ENCODE data around the gene RBBP8. TPM values are rescaled to one million over a fixed set of nuclear protein-coding genes. Genes with fewer than 3 reads are reported as not detected.
"Not testable (repeated sequence)": the region's sequence is repeated elsewhere in the genome, so short reads cannot be mapped to it uniquely, and the experiment has no call there.

RBBP8 gene
- total and polyA plus RNA-seq, 10 of the 15 experiments (the other 5 are each of a cell fraction or from before 2014, with no cell fraction given): 46.2 to 82.3 (median 68.7) TPM

GRCh38 chr18:22902093-22902492, 31.0 kb upstream of the RBBP8 start:
- no peaks in the 10 kb centered on the region for H3K36me3 ChIP-seq (ENCODE audit: control insufficient read depth in 2 of 2, insufficient read depth in 2 of 2, low read length in 1 of 2)
- CTCF ChIA-PET: interaction anchor here (0.7 kb wide), 1 partner anchor 223 kb away, joined by 3 read pairs; no protein-coding TSS in a partner anchor
- POLR2A ChIA-PET: no interaction called here
- H2AFZ ChIP-seq (ENCODE audit: control insufficient read depth, low read depth, low read length): no peak overlapping the region
- H3K4me3 ChIP-seq: no peak overlapping the region
- in situ Hi-C loops (cut with MboI): no loop called here
- TF ChIP-seq MTA2 (IDR thresholded peaks at IDR 0.05; ENCODE audit: low read depth) (no peak), WRNIP1 (IDR thresholded peaks at IDR 0.05; ENCODE audit: borderline replicate concordance, low read depth, low read length) (no peak), ZBTB33 (IDR thresholded peaks at IDR 0.05) (no peak), BCL3 (IDR thresholded peaks at IDR 0.05; ENCODE audit: borderline replicate concordance, insufficient read depth, low read depth, low read length, poor library complexity, severe bottlenecking) (no peak), CHD4 (IDR thresholded peaks at IDR 0.05) (no peak), SIX5 (IDR thresholded peaks at IDR 0.05; ENCODE audit: low read depth, low read length, severe bottlenecking) (no peak), TARDBP (IDR thresholded peaks at IDR 0.05; ENCODE audit: borderline replicate concordance) (no peak), RELA (IDR thresholded peaks at IDR 0.05; ENCODE audit: borderline replicate concordance, partially characterized antibody) (no peak), NR2C2 (IDR thresholded peaks at IDR 0.05; ENCODE audit: borderline replicate concordance, control insufficient read depth, insufficient read length, low read depth) (no peak), PBX3 (IDR thresholded peaks at IDR 0.05; ENCODE audit: insufficient replicate concordance, low read depth, low read length) (no peak), NR2C1 (IDR thresholded peaks at IDR 0.05) (no peak)
- SMC1A ChIA-PET (ENCODE audit: uncharacterized antibody, unreplicated experiment): interaction anchor here (0.6 kb wide), 1 partner anchor 104 kb away, joined by 3 read pairs; no protein-coding TSS in a partner anchor
- no peaks in the 10 kb centered on the region for H3K27me3 ChIP-seq (replicated peaks in 1 of 2; ENCODE audit: control insufficient read depth in 2 of 2, insufficient read depth in 2 of 2, low read length in 1 of 2)
- DNase-seq (ENCODE audit: low read depth, low spot score) (no peak), ATAC-seq (no peak), FAIRE-seq (no peak)
- BruUV-seq (replicated peaks): no TSS peak
- no peak overlapping the region for H3K27ac ChIP-seq (ENCODE audit: control insufficient read depth, insufficient read depth)
- H3K79me2 ChIP-seq (ENCODE audit: control insufficient read depth, insufficient read depth, low read length): no peaks in the 10 kb centered on the region
- H3K9me3 ChIP-seq (replicated peaks; ENCODE audit: control insufficient read depth, insufficient read depth, low read length): no peaks in the 10 kb centered on the region; the same call in 2 of the 3 replicates
- no peak overlapping the region for H3K9ac ChIP-seq (ENCODE audit: control insufficient read depth, insufficient read depth, low read length)
- H4K20me1 ChIP-seq (ENCODE audit: control insufficient read depth, insufficient read depth): no peaks in the 10 kb centered on the region
- H3K4me2 ChIP-seq (ENCODE audit: control insufficient read depth, insufficient read depth): no peak overlapping the region
- intact Hi-C loops (cut with micrococcal nuclease; ENCODE audit: unreplicated experiment): no loop called here
- RAD21 ChIA-PET (ENCODE audit: unreplicated experiment): no interaction called here
- no peaks in the 10 kb centered on the region for H3K4me1 ChIP-seq (ENCODE audit: control insufficient read depth, insufficient read depth, low read length)

GRCh38 chr18:22903248-22903647, 29.9 kb upstream of the RBBP8 start:
- H3K27me3 ChIP-seq (replicated peaks in 1 of 2; ENCODE audit: control insufficient read depth in 2 of 2, insufficient read depth in 2 of 2, low read length in 1 of 2); H3K36me3 ChIP-seq (ENCODE audit: control insufficient read depth in 2 of 2, insufficient read depth in 2 of 2, low read length in 1 of 2); POLR2A ChIA-PET; H4K20me1 ChIP-seq (ENCODE audit: control insufficient read depth, insufficient read depth); intact Hi-C loops (cut with micrococcal nuclease; ENCODE audit: unreplicated experiment); in situ Hi-C loops (cut with MboI); FAIRE-seq; ATAC-seq; H3K4me1 ChIP-seq (ENCODE audit: control insufficient read depth, insufficient read depth, low read length); H3K79me2 ChIP-seq (ENCODE audit: control insufficient read depth, insufficient read depth, low read length); H2AFZ ChIP-seq (ENCODE audit: control insufficient read depth, low read depth, low read length); H3K9ac ChIP-seq (ENCODE audit: control insufficient read depth, insufficient read depth, low read length); RAD21 ChIA-PET (ENCODE audit: unreplicated experiment); BruUV-seq (replicated peaks); H3K4me2 ChIP-seq (ENCODE audit: control insufficient read depth, insufficient read depth); DNase-seq (ENCODE audit: low read depth, low spot score); CTCF ChIA-PET; H3K4me3 ChIP-seq; H3K27ac ChIP-seq (ENCODE audit: control insufficient read depth, insufficient read depth); H3K9me3 ChIP-seq (replicated peaks; ENCODE audit: control insufficient read depth, insufficient read depth, low read length): not testable (repeated sequence)
- WGBS (ENCODE audit: insufficient coverage, insufficient replicate concordance, low lambda C conversion rate, missing lambda C conversion rate): 45% methylated on average over 2 of the region's 2 CpGs
- SMC1A ChIA-PET (ENCODE audit: uncharacterized antibody, unreplicated experiment): interaction anchor here (1.3 kb wide), 1 partner anchor 75 kb away, joined by 3 read pairs; no protein-coding TSS in a partner anchor
